GM21367 (cell line): ENCODE data around the gene HCFC1R1.

Experiments used
- ATAC-seq: cut with Tn5 transposase; IDR thresholded peaks from one replicate; pipeline ENCODE4 v1.9.1; 2021; ENCODE audit not compliant: unreplicated experiment

The HCFC1R1 gene

GRCh38 chr16:3020604-3021448, 2.9 kb downstream of the HCFC1R1 start:
- ATAC-seq, result no peak

DNA sequence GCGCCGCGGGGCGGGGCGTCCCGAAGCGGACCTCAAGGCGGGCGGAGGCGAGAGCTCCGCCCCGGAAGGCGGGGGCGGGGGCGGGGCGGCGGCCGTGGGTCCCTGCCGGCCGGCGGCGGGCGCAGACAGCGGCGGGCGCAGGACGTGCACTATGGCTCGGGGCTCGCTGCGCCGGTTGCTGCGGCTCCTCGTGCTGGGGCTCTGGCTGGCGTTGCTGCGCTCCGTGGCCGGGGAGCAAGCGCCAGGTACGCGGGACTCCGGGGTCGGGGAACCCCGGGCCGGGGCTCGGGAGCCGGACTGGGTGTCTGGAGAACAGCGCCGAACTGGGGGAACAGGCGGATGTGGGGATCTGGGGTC, 3.5 kb downstream of the HCFC1R1 start, which contains the start of gene TNFRSF12A:
TNFRSF12A (plus strand) TSS at position 122 of the 357 bp plus-strand sequence; CDS start at position 152, 30 bp downstream.
- ATAC-seq, result no peak

DNA sequence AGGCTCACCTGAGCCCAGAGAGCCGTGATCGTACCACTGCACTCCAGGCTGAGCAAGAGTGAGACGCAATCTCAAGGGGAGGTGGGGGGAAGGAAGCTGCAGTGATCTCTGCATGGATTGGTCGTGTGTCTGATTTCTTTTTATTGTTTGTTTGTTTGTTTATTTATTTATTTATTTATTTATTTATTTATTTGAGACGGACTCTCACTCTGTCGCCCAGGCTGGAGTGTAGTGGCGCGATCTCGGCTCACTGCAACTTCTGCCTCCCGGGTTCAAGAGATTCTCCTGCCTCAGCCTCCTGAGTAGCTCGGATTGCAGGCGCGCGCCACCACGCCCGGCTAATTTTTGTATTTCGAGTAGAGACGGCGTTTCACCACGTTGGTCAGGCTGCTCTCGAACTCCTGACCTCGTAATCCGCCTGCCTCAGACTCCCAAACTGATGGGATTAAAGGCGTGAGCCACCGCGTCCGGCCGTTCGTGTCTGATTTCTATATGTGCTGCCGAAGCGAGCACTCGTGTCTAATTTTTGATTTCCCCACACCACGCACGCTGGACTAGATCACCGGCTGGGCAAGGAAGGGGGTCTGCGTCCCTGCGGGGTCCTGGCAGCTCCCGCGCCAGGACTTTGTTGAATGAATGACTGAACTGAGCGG, 4.0 kb downstream of the HCFC1R1 start:
- no peak for ATAC-seq

DNA sequence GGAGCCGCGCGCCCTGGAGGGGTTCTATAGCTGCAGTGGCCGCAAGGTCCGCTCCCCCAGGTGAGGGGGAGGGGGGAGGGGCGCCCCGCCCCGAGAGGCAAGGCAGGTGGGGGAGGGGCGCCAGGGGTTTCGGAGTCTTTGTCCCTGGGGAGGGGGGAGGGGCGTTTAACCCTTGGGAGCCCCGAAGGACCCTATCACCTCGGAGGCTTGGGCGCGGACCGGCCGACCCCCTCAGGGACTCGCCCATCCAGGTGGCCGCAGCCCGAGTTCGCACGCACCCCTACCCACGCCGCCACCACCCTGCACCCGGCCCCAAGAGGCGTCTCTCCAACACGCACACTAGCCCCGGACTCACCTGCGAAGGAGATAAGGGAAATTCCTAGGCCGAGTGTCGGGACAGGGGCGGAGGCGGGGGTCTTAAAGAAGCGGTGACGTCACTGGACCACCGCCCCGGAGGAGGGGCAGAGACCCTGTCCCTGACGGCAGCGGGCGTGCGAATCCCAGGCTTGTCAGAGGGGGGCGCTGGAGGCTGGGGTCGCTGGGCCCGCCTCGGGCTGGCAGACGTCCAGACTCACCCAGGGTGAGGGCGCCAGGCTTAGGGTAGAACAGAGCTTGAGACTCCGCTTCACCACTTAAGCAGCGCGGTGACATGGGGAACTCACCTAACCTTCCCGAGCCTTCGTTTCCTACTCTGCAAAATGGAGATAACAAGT, 5.8 kb downstream of the HCFC1R1 start, which contains the start of gene CLDN6:
CLDN6 (minus strand) TSS at position 390 of the 713 bp plus-strand sequence. CDS start 2,162 bp downstream, outside the sequence.
- ATAC-seq, result no peak

DNA sequence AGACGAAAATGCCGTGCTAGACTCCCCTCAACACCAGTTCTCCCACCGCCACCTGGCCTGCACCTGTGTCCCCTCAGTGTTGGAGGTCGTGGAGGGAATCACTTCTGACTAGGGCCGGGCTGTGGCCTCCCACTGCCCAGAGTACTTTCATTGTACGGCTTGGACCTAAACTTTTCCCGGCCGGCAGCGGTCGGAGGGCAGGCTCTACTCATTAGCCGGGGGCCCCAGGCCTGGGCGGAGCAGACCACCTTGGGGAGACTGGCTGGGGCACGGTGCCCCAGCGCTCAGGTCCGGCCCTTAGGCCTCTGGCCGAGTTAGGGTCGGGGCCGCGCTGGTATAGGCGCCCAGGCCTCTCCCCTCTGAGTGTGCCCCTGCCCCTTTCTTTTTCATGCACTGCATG, 6.4 kb downstream of the HCFC1R1 start:
- no peak for ATAC-seq

- ATAC-seq, result no peak
Measured at GRCh38 chr16:3015865-3016521, 7.7 kb downstream of the HCFC1R1 start.

DNA sequence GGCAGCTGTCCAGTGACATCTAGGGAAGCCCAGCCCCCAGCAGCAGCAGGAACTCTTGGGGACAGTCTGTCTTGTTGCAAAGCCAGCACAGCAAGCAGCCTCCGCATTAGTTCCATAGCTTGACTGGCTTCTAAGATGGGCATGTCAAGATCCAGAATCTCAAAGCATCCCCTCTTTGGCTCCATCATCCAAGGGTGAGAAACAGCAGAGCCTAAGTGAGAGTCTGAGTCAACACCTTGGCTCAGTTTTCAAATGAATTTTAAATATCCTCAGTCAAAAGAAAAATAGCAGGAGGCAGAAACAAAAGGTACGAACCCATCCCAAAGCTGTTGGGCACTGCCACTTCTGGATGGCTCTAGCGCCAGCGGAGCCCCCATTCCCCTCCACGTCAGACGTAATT, 8.8 kb downstream of the HCFC1R1 start:
- ATAC-seq, result no peak

GRCh38 chr16:3013998-3014690, 9.6 kb downstream of the HCFC1R1 start:
- ATAC-seq, result no peak

- no peak for ATAC-seq
Measured at GRCh38 chr16:3013491-3013951, 10.2 kb downstream of the HCFC1R1 start.

GRCh38 chr16:3012828-3013420, 10.8 kb downstream of the HCFC1R1 start, which contains the start of gene CLDN9:
TSS of gene CLDN9 (plus strand) at chr16:3012923. CDS start at chr16:3013363, 440 bp downstream.
- no peak for ATAC-seq

DNA sequence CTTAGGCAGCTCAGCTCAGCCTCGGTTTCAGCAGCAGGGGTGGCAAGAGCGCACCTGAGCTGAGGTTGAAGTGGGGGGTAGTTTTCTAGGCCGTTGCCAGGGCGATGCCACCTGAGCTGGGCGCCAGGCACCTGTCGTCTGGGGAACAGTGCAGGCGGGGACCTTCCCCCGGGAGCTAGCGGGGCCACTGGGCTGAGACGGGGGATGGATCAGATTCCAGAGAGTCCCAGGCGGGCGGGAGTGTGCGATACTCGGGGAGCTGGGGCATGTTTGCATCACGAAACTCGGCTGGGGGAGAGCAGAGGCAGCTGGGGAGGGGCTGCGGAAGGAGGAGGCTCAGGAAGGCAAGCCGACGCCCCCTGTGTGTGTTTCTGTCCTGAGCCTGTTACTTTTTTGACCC, 11.5 kb downstream of the HCFC1R1 start:
- ATAC-seq, result no peak

DNA sequence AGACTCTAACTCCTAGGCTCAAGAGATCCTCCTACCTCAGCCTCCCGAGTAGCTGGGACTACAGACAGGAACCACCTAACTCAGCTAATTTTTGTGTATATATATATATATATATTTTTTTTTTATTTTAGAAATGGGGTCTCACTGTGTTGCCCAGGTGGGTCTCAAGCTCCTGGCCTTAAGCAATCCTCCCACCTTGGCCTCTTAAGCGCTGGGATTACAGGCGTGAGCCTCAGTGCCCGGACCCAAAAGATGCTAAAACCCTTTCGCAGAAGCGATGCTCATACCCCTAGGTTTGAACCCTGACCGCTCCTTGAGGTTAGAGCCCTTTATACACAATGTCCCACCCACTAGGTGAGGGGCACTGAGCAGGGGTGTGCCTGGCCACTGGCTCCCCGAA, 13.2 kb downstream of the HCFC1R1 start:
- ATAC-seq, result no peak

- no peak for ATAC-seq
Measured at GRCh38 chr16:3009568-3010390, 14.0 kb downstream of the HCFC1R1 start.

- ATAC-seq, result no peak
Measured at GRCh38 chr16:3008690-3009037, 15.1 kb downstream of the HCFC1R1 start.

- no peak for ATAC-seq
Measured at GRCh38 chr16:3007957-3008689, 15.6 kb downstream of the HCFC1R1 start.

- no peak for ATAC-seq
Measured at GRCh38 chr16:3007059-3007956, 16.4 kb downstream of the HCFC1R1 start.

GRCh38 chr16:3004781-3005284, 18.9 kb downstream of the HCFC1R1 start:
- no peak for ATAC-seq
